ENCODE results near the gene AOX1.

DNA sequence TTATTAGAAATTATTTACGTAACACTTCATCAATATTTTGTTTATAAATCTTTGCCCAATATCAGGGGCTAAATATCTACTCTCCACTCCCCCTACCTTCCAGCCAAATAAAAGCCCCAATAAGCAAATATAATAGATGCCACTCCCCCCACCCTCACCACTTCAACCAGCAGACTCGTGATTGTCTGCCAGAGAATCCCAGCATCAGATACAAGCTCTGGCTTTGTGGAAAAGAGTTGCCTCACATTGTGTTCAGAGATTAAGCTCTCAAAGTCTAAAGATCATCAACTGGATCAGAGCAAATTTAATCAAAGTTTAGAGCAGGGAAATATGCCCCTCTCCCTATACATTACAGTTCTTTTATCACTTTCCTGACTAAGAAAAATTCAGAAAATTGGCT is 39.5 kb downstream of the AOX1 start:
- TF ChIP-seq CTCF (IDR thresholded peaks at IDR 0.05) = no peak
- no peak for TF ChIP-seq POLR2A (IDR thresholded peaks at IDR 0.05)
- no peak for TF ChIP-seq POLR2AphosphoS5 (IDR thresholded peaks at IDR 0.05)

Data from prostate gland (tissue), 2 donors.